Neural cell (in vitro differentiated cells): ENCODE data around the gene FBXO36.

Experiments
- CTCF ChIP-seq: fragments of 450-650 bp; IDR thresholded peaks from 2 replicates; pipeline ENCODE4 v1.5.1; 2014; ENCODE audit warnings: antibody characterized with exemption, mild to moderate bottlenecking, moderate library complexity; ENCODE audit not compliant: poor library complexity, severe bottlenecking
- EP300 ChIP-seq: fragments of 450-650 bp; conservative IDR thresholded peaks from 2 replicates; pipeline ENCODE4 v1.6.1; 2014; ENCODE audit warnings: antibody characterized with exemption, mild to moderate bottlenecking, moderate library complexity; ENCODE audit not compliant: poor library complexity, severe bottlenecking
- EZH2 ChIP-seq: fragments of 200-600, 300-800 bp; shearing (Covaris generic), sonication (generic); IDR thresholded peaks from 2 replicates; pipeline ENCODE4 v1.6.1; 2014; ENCODE audit warnings: antibody characterized with exemption, low read length, borderline replicate concordance, mild to moderate bottlenecking; ENCODE audit not compliant: insufficient read depth, poor library complexity, severe bottlenecking
- POLR2AphosphoS5 ChIP-seq: IDR thresholded peaks from 2 replicates; pipeline ENCODE4 v1.6.1; 2012
- REST ChIP-seq: IDR thresholded peaks from 2 replicates; pipeline ENCODE4 v1.6.1; 2012; ENCODE audit warnings: borderline replicate concordance
- SMC3 ChIP-seq: fragments of 450-650 bp; conservative IDR thresholded peaks from 2 replicates; pipeline ENCODE4 v1.6.1; 2014; ENCODE audit warnings: antibody characterized with exemption, mild to moderate bottlenecking, moderate library complexity; ENCODE audit not compliant: poor library complexity
- TAF1 ChIP-seq: IDR thresholded peaks from 2 replicates; pipeline ENCODE4 v1.6.1; 2012; ENCODE audit warnings: low read depth

- no peak for TF ChIP-seq TAF1
- TF ChIP-seq SMC3 = no peak
- TF ChIP-seq CTCF = no peak
- no peak for TF ChIP-seq EP300
- no peak for TF ChIP-seq REST
- no peak for TF ChIP-seq POLR2AphosphoS5
- no peak for TF ChIP-seq EZH2
Observed at GRCh38 chr2:229888031-229888430, 34.3 kb upstream of the FBXO36 start.
